T-helper 17 cell (primary cell): ENCODE data around the gene LSP1. TPM values are rescaled to one million over a fixed set of nuclear protein-coding genes. Genes with fewer than 3 reads are reported as not detected.

ENCODE experiments used
- ATAC-seq: fragments of 150-1000 bp; cut with Tn5 transposase; 2 replicates; pipeline ENCODE4 v1.10.0; 2021; ENCODE audit warnings: mild to moderate bottlenecking, moderate library complexity
- DNase-seq, 3 donors: peaks; one replicate each; pipeline versions ENCODE4 v3.0.0 to v3.0.0-alpha.2; 2020 to 2021
- H3K9me3 ChIP-seq: one replicate; pipeline ENCODE4 v1.7.0; 2013; ENCODE audit warnings: low read length, mild to moderate bottlenecking; ENCODE audit not compliant: control insufficient read depth, poor library complexity, severe bottlenecking
- H3K27ac Mint-ChIP-seq: one replicate; pipeline ENCODE4 v1.8.0; 2022; ENCODE audit warnings: mild to moderate bottlenecking, moderate library complexity, mixed read lengths
- H3K27me3 Mint-ChIP-seq: one replicate; pipeline ENCODE4 v1.8.0; 2022; ENCODE audit warnings: mixed read lengths
- H3K36me3 Mint-ChIP-seq: one replicate; pipeline ENCODE4 v1.8.0; 2022; ENCODE audit warnings: low read depth, mixed read lengths
- H3K4me1 Mint-ChIP-seq: one replicate; pipeline ENCODE4 v1.8.0; 2022; ENCODE audit warnings: mild to moderate bottlenecking, mixed read lengths
- H3K4me3 Mint-ChIP-seq: one replicate; pipeline ENCODE4 v1.8.0; 2022; ENCODE audit warnings: mild to moderate bottlenecking, moderate library complexity, mixed read lengths
- total RNA-seq, 4 donors: library from RNA in 2 of 4; stranded (reverse) in 2 of 4; gene quantifications; one replicate each; pipeline ENCODE4 v1.2.3 and lab custom pipeline; 2022 to 2026

The LSP1 gene
- total RNA-seq, 2 donors from 2014 or later = 297 to 299 TPM

DNA sequence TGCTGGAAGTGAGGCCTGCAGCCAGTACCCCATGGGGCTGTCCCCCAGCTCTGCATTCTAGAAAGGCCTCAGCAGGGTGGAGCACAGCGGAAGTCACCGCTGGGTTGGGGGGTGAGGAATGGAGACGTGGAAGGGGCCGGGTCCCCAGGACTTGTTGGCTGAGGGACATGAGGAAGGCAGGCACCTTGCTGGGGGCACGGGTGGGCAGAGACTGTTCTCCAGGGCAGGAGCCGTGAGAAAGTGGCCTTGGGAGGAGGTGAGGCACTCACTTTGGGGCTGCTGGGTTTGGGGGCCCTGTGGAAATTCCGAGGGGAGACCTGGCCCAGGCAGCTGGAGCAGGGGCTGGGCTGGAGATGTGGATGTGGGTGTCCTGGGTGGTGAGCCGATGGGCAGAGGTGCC, 9.1 kb upstream of the LSP1 start:
- H3K4me1 Mint-ChIP-seq = peaks cover 45% of the 10 kb centered on the region
- peaks cover 5% of the 10 kb centered on the region for H3K36me3 Mint-ChIP-seq
- ATAC-seq = no peak
- no peaks in the 10 kb centered on the region for H3K27me3 Mint-ChIP-seq
- H3K4me3 Mint-ChIP-seq = peak overlapping the region; percentile 98
- H3K27ac Mint-ChIP-seq = peak overlapping the region; percentile 100
- DNase-seq = no peak
- no peaks in the 10 kb centered on the region for H3K9me3 ChIP-seq

DNA sequence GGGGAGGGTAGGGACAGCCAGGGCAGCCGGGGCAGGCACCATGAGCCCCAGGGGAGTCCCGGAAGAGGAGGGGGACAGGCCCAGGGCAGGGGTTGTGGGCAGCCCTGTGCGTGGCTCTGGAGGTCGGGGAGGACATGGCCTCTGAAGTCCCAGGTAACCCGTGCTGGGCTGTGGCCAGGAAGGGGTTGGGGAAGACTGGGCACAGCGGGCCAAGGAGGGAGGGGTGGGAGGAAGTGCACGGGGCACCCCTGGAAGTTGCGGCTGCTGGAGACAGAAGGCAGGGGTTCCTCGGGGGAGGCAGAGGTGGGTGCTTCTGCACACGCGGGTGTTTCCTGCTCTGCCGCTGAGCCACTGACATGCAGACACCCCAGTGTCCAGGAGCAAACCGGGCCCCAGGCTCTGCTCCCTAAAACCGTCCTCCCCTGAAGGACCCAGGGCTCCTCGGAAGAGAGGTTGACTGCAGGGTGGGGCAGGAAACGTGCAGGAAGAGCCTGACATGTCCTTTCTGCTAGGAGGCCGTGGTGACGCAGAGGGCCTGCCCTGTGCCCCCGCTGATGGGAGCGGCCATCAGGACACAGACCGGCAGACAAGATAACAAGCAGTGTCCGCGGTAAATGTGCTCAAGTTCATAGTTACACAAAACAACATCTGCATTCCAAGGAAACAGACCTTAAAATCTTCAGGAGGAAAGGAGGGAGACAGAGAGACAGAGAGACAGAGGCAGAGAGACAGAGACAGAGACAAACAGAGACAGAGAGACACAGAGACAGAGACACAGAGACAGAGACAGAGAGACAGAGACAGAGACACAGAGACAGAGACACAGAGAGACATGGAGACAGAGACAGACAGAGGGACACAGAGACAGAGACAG, 8.4 kb upstream of the LSP1 start:
- H3K27ac Mint-ChIP-seq = peak overlapping the region; percentile 100
- no peaks in the 10 kb centered on the region for H3K9me3 ChIP-seq
- peaks cover 50% of the 10 kb centered on the region for H3K4me1 Mint-ChIP-seq
- no peaks in the 10 kb centered on the region for H3K27me3 Mint-ChIP-seq
- H3K4me3 Mint-ChIP-seq = peak overlapping the region; percentile 98
- ATAC-seq (peak; percentile 54), DNase-seq (peak in 1 of 3 donors; percentile 29)
- peaks cover 5% of the 10 kb centered on the region for H3K36me3 Mint-ChIP-seq

DNA sequence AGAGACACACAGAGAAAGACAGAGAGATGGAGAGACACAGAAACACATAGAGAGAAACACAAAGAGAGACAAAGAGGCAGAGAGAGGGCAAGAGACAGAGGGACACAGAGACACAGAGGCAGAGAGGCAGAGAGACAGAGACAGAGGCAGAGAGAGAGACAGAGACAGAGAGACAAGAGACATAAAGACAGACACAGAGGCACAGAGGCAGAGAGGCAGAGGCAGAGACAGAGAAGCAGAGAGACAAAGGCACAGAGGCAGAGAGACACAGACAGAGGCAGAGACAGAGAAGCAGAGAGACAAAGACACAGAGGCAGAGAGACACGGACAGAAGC, 7.8 kb upstream of the LSP1 start:
- no peak for ATAC-seq
- H3K4me3 Mint-ChIP-seq = peak overlapping the region; percentile 98
- no peaks in the 10 kb centered on the region for H3K27me3 Mint-ChIP-seq
- DNase-seq = no peak
- H3K27ac Mint-ChIP-seq = peak overlapping the region; percentile 100
- H3K9me3 ChIP-seq = no peaks in the 10 kb centered on the region
- H3K4me1 Mint-ChIP-seq = peaks cover 50% of the 10 kb centered on the region
- H3K36me3 Mint-ChIP-seq = peaks cover 5% of the 10 kb centered on the region

DNA sequence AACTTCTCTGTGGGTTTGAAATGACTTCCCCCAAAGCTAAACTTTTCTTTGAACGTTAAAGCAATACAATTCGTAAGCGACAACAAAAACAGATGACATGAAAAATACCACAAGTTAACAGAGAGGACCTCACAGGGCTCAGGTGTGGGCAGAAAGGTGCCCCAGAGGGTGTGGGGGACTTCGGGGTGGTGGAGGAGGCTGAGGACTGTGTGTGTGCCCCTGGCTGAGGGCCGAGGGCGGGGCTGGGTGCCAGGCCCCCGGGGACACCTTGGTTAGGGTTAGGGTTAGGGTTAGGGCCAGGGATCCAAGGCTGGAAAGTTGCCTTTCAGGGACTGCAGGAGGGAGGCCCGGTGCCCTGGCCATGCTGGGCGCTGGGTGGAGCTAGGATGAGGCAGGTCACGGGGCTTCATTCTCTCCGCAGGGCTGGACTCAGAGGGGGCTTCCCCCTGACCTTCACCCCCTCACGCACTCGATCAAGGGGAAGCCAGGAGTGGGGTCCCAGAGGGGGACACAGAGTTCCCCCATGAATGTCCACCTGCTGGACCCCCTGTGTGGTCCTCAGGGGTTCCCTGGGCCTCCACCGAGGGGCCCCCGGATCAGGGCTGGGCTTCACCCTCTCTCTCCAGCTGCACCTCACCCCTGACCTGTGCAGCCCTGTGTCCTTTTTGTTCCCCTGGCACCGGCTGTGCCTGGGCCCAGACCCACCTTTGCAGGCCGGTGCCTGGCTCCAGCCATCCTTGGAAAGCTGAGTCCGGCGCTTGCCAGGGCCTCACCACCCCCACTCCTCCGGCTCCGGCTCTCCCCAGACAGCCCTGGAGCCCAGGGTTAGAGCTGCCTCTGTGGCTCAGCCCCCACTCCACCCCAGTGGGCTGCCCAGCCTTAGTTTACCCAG, 7.1 kb upstream of the LSP1 start:
- DNase-seq = no peak
- Mint-ChIP-seq H3K36me3 (peaks cover 5% of the 10 kb centered on the region), H3K27ac (peak overlapping the region; percentile 100), H3K27me3 (no peaks in the 10 kb centered on the region), H3K4me1 (peaks cover 51% of the 10 kb centered on the region), H3K4me3 (peak overlapping the region; percentile 98)
- no peaks in the 10 kb centered on the region for H3K9me3 ChIP-seq
- peak; percentile 77 for ATAC-seq

DNA sequence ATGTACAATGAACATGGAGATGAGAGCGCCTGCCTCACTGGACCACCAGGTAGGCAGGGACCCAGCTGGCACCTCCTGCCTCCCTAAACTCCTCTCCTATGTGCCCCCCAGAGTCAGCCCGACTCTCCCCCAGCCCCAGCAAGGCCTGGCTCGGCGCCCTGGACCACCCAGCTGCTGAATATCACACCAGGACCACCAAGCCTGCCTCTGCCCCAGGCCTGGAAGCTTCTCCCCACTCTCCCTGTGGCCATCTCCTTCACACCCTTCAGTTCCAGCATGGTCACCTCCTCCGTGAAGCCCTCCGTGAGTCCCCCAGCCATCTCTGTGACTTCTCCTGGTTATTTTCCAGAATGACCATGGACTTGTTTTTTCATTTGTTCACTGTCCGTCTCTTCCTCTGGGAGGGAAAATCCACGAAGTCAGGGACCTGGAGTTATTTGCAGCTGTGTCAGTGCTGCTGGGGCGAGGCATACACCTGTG, 6.4 kb upstream of the LSP1 start:
- no peak overlapping the region for H3K4me3 Mint-ChIP-seq
- H3K9me3 ChIP-seq = no peaks in the 10 kb centered on the region
- H3K4me1 Mint-ChIP-seq = peaks cover 56% of the 10 kb centered on the region
- ATAC-seq (no peak), DNase-seq (no peak)
- H3K27me3 Mint-ChIP-seq = no peaks in the 10 kb centered on the region
- H3K27ac Mint-ChIP-seq = peak overlapping the region; percentile 100
- peaks cover 5% of the 10 kb centered on the region for H3K36me3 Mint-ChIP-seq

DNA sequence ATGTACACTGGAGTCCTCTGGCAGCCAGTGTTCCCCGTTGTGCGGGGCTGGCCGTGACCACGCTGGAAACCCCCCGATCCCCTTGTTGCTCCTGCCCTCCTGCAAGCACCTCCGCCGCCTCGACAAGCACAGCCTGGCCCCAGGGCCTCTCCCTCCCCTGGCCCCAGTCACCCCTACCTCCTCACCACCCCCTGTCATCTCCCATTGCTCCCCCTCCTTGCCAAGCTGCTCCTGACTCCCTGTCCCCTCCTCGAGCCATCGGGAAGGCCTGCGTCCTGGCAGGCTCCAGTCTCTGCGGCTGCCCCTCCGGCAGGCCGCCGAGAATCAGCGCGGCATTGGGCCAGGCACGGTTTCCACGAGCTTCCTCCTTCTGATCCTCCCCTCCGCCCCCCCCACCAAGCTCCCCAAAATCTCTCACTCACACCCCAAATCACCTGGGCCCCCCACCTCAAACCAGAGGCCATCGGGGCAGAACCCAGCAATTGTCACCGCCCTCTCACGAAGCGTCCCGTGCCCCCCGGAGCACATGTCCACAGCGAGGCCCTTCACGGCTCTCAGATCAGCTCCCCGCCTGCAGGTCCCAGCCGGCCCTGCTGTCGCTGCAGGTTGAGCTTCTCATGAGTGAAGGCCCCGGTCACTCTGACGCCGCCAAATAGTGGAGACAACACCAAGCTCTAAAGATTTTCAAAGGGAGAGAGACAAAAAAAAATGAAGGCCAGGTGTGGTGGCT, 5.7 kb upstream of the LSP1 start:
- no peaks in the 10 kb centered on the region for H3K9me3 ChIP-seq
- peaks cover 5% of the 10 kb centered on the region for H3K36me3 Mint-ChIP-seq
- peaks cover 61% of the 10 kb centered on the region for H3K4me1 Mint-ChIP-seq
- H3K27me3 Mint-ChIP-seq = no peaks in the 10 kb centered on the region
- ATAC-seq (no peak), DNase-seq (no peak)
- H3K4me3 Mint-ChIP-seq = peak overlapping the region; percentile 59
- H3K27ac Mint-ChIP-seq = peak overlapping the region; percentile 100

DNA sequence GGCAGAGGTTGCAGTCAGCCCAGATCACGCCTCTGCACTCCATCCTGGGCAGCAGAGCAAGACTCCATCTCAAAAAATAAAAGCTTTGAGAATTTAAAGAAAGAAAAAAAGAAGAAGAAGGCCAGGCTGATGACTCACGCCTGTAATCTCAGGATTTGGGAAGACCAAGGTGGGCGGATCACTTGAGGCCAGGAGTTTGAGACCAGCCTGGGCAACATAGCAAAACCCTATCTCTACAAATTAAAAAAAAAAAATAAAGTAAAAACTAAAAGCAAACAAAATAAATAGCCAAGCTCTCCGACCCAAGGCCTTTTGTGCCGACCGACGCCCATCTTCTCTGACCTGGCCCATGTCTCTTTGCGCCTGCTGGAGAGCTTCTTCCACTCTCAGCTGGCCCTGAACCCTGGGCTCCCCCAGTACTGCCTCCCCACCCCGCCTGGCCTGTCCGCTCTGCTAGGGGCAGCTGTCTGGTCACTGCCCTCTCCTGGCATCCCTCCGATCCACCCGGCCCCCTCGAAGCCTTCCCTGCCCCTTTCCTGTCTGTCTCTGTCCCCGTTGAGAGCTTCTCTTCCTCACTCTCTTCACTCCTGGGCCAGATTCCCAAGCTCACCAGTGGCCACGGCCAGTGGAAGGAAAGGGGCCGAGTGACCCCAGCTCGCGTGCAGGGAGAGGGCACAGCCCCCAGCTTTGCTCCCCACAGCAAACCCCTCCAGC, 4.8 kb upstream of the LSP1 start:
- Mint-ChIP-seq H3K27ac (peak overlapping the region; percentile 99), H3K4me3 (peak overlapping the region; percentile 55), H3K27me3 (no peaks in the 10 kb centered on the region), H3K4me1 (peaks cover 68% of the 10 kb centered on the region), H3K36me3 (peaks cover 7% of the 10 kb centered on the region)
- no peak for ATAC-seq
- H3K9me3 ChIP-seq = no peaks in the 10 kb centered on the region
- DNase-seq = no peak

DNA sequence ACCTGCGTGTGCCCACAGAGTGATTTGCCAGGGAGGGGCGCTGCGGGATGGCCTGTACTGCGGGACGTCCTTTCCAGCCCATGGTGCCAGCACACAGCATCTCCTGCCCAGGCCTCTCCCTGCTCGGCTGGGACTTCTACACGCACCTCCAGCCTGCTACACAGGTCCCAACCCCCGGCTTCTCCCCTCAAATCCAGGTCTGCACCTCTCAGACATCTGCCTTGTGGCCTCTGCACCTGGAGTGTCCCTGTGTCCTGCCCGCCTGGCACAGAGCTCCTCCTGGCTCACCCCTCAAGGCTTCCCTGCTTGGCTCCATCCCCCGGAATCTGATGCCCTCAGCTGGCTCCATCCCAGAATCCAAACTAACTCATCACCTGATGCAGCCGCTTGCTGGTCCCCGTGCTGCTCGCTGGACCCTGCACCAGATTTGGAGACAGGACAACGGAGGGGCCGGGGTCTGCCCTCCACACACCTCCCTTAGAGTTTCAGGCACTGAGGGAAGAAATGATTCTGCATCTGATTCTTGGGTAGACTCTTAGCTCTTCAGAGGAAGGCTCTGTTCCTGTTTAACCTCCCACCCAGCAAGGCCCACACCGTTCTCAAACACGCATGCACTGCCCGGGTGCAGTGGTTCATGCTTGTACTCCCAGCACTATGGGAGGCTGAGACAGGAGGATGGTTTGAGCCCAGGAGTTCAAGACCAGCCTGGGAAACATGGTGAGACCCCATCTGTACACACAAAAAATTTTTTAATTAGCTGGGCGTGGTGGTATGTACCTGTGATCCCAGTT, 4.0 kb upstream of the LSP1 start:
- H3K9me3 ChIP-seq = no peaks in the 10 kb centered on the region
- DNase-seq (no peak), ATAC-seq (no peak)
- no peaks in the 10 kb centered on the region for H3K27me3 Mint-ChIP-seq
- H3K4me3 Mint-ChIP-seq = no peak overlapping the region
- peaks cover 61% of the 10 kb centered on the region for H3K4me1 Mint-ChIP-seq
- H3K36me3 Mint-ChIP-seq = peaks cover 8% of the 10 kb centered on the region
- H3K27ac Mint-ChIP-seq = peak overlapping the region; percentile 99

DNA sequence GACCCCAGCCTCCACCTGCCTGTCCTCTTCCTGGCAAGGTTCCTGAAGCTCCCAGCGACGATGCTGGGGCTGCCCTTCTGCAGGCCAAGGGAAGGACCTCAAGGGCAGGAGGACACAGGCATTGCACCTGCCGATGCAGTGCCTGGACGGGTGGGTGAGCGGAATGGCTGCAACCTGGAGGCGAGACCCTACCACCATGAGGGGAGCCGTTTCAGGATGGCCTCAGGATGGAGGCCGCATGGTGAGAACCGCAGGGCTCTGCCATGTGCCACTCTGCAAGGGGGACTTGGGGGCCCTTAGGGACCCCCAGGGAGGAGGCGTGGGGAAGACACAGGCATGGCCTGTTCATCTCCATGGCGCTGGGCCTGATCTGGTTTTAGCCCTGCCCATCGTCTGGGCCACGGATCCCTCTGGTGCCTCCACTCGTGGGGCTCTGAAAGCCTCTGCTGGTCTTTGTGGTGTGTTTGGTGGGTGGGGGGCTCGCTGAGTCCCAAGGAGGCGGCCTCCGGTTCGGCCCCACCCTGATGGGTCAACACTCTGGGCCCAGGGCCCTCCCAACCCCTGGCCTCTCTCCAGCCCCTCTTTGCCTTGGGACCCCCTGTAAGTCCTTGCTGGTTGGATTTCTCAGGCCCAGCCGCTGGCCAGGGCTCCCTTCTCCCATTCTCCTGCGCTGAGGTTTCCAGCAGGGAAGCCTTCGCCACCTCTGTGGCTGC, 1.3 kb upstream of the LSP1 start:
- H3K4me1 Mint-ChIP-seq = peaks cover 41% of the 10 kb centered on the region
- ATAC-seq (no peak), DNase-seq (no peak)
- H3K27ac Mint-ChIP-seq = peak overlapping the region; percentile 99
- peaks cover 4% of the 10 kb centered on the region for H3K36me3 Mint-ChIP-seq
- H3K9me3 ChIP-seq = no peaks in the 10 kb centered on the region
- H3K4me3 Mint-ChIP-seq = peak overlapping the region; percentile 100
- H3K27me3 Mint-ChIP-seq = no peaks in the 10 kb centered on the region

DNA sequence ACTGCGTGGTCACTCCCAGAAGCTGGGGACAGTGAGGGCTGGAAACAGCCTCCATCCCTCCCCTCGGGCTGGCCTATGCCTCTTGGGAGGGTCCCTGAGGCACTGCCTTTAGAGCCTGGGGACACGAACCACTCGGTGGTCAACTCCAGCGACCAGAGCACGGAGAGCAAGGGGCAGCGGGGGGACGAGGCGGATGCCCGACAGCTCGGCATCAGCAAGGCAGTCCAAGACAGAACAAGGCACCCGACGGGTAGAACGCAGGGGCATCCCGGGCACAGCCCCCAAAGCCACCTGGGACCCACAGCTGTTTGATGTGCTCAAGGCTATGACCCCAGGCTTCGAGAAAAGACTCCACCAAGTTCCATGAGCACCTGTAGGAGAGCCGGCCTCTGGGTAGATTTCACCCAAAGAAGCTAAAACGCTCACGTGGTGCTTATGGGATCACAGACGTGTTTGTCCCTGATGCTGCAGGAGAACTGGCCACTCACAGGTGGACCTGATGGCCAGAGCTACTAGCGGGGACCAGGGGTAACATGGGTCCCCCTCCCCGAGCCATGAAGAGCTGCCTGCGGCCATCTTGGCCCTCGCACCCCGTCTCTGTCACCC, 510 bp upstream of the LSP1 start:
- H3K4me3 Mint-ChIP-seq = peak overlapping the region; percentile 100
- DNase-seq (no peak), ATAC-seq (no peak)
- H3K27ac Mint-ChIP-seq = peak overlapping the region; percentile 99
- H3K27me3 Mint-ChIP-seq = no peaks in the 10 kb centered on the region
- no peaks in the 10 kb centered on the region for H3K9me3 ChIP-seq
- H3K4me1 Mint-ChIP-seq = peaks cover 39% of the 10 kb centered on the region
- H3K36me3 Mint-ChIP-seq = peaks cover 4% of the 10 kb centered on the region

DNA sequence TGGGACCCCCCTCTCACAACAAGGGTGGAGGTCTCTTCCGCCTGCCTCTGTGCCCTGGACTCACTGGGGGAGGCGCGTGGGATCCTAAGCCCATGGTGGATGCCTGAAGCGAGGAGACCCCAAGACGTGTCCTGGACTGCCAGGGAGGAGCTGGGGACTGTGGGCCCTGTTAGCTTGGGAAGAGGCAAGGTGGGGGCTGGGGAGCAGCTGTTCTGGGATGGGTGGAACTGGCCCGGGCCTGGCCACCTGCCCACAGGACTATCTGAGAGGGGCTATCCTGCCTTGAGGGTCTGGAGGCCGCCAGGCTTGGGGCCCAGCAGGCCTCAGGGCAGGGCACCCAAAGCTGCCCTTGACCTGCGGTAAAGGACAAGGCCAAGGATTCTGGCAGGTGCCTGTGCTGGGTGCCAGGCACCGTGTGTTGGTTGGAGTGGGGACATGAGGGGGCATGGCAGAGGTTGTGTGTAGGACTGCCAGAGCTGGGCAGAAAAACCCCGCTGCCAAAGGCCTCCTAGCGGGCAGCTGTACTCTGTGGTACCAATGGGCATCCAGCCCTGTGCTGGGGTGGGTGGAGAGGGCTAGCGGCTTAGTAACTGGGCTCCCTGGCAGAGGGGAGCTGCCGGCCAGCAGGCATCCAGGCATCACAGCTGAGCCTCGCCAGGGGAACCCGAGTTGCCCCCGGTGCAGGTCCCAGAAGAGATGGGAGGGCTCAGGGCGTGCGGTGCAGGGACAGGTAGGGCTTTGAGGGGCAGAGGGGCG, 670 bp downstream of the LSP1 start:
- H3K27me3 Mint-ChIP-seq = no peaks in the 10 kb centered on the region
- peak overlapping the region; percentile 100 for H3K4me3 Mint-ChIP-seq
- H3K36me3 Mint-ChIP-seq = peaks cover 4% of the 10 kb centered on the region
- no peaks in the 10 kb centered on the region for H3K9me3 ChIP-seq
- H3K27ac Mint-ChIP-seq = peak overlapping the region; percentile 99
- peaks cover 37% of the 10 kb centered on the region for H3K4me1 Mint-ChIP-seq
- no peak for ATAC-seq
- no peak for DNase-seq
